ENCODE data around the gene CENPM. TPM values are rescaled to one million over a fixed set of nuclear protein-coding genes. Genes with fewer than 3 reads are reported as not detected.

CENPM gene
- total and polyA plus RNA-seq, 4 donors = 0.58 to 2.6 (median 0.84) TPM; not detected in 1

GRCh38 chr22:41969110-41969646 lies 22.2 kb upstream of the CENPM start, which contains the start of gene SEPTIN3:
TSS of gene SEPTIN3 (plus strand) at chr22:41969443. CDS start at chr22:41971493, 2,050 bp downstream.
- Histone ChIP-seq H3K27me3 (ENCODE audit: control insufficient read depth in 1 of 2, insufficient read depth in 2 of 2, low read length in 1 of 2) (no peaks in the 10 kb centered on the region), H3K36me3 (ENCODE audit: control insufficient read depth in 1 of 2, insufficient read depth in 2 of 2, low read length in 1 of 2) (no peaks in the 10 kb centered on the region), H3K4me1 (ENCODE audit: control insufficient read depth in 1 of 2, insufficient read depth in 2 of 2, low read length in 2 of 2) (no peaks in the 10 kb centered on the region), H3K9me3 (ENCODE audit: control insufficient read depth, low read length) (no peaks in the 10 kb centered on the region), H3K27ac (ENCODE audit: low read depth in 1 of 2, low read length in 2 of 2) (no peak within 1 kb of the TSS), H3K4me3 (ENCODE audit: low read length in 2 of 2) (no peak within 1 kb of the TSS)
- intact Hi-C loops (cut with DNase I) = loop anchor here in 1 of 2 donors (10.0 kb wide), 1 partner anchor 466 kb away; the partner anchor contains the start of gene NFAM1
- DNase-seq (no peak), ATAC-seq (ENCODE audit: low FRiP score) (no peak)
- WGBS, 2 donors = 63 to 66% methylated on average over 8 of the region's 8 CpGs

DNA sequence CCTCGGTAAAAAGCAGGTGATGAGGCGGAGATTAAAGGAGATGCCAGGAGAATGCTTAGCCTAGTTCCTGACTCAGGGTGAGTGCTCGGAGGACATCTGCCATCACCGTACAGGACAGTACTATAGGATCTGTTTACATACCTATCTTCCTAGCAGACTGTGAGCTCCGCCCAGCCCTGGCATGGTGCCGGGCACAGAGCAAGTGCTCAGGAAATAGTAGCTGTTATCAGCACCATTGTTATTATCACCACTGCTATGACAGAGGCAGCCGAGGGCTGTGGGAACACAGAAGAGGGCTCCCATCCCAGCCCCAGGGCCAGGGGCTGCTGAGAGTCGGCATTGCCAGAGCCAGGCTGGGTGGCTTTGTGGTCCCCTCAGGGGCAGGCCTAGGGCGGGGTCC lies 21.6 kb upstream of the CENPM start:
- 67 to 68% methylated on average over 9 of the region's 9 CpGs for WGBS, 2 donors
- intact Hi-C loops (cut with DNase I) = loop anchor here in 1 of 2 donors (10.0 kb wide), 1 partner anchor 466 kb away; the partner anchor contains the start of gene NFAM1

DNA sequence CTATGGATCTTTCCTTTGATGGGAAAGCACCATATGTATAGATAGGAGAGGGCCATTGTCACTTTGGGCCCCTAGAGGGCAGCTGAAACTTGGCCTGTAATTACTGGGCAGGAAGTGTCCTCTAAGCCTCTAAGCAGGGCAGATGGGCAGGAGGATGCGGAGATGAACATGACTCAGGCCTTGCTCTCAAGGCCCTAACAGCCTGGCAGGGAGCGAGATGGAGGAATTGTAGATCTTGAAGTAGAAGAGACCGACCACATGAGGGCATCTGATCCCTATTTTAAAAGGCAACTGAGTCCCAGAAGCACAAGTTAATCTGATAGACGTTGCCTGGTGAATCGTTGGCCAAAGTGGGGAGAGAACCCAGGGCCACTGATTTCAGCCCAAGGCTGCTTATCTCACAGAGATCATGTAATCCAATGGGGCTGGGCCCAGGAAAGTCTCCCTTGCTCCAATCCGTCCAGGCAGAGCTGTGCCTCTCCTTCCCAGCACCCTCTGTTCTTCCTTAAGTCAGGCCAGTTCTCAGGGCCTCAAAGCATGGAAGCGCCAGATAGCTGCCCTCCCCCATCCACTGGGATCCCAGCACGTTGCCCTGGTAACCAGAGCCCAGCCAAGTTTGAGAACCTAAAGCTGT lies 19.8 kb upstream of the CENPM start:
- no peak overlapping the region for H3K27ac ChIP-seq (ENCODE audit: low read depth in 1 of 2, low read length in 2 of 2)
- H3K4me3 ChIP-seq (ENCODE audit: low read length in 2 of 2) = no peak overlapping the region
- intact Hi-C loops (cut with DNase I) = loop anchor here in 1 of 2 donors (10.0 kb wide), 1 partner anchor 468 kb away; the partner anchor contains the start of gene NFAM1
- ATAC-seq (ENCODE audit: low FRiP score) (no peak), DNase-seq (peak in 1 of 2 donors; percentile 61)
- no peaks in the 10 kb centered on the region for H3K9me3 ChIP-seq (ENCODE audit: control insufficient read depth, low read length)
- H3K36me3 ChIP-seq (ENCODE audit: control insufficient read depth in 1 of 2, insufficient read depth in 2 of 2, low read length in 1 of 2) = no peaks in the 10 kb centered on the region
- 41 to 43% methylated on average over 8 of the region's 8 CpGs for WGBS, 2 donors
- H3K4me1 ChIP-seq (ENCODE audit: control insufficient read depth in 1 of 2, insufficient read depth in 2 of 2, low read length in 2 of 2) = no peaks in the 10 kb centered on the region
- H3K27me3 ChIP-seq (ENCODE audit: control insufficient read depth in 1 of 2, insufficient read depth in 2 of 2, low read length in 1 of 2) = no peaks in the 10 kb centered on the region

More for the DNA sequence above, 21.6 kb upstream of the CENPM start:
- DNase-seq (no peak), ATAC-seq (ENCODE audit: low FRiP score) (no peak)
- no peak overlapping the region for H3K27ac ChIP-seq (ENCODE audit: low read depth in 1 of 2, low read length in 2 of 2)
- no peaks in the 10 kb centered on the region for H3K36me3 ChIP-seq (ENCODE audit: control insufficient read depth in 1 of 2, insufficient read depth in 2 of 2, low read length in 1 of 2)
- no peaks in the 10 kb centered on the region for H3K9me3 ChIP-seq (ENCODE audit: control insufficient read depth, low read length)
- no peaks in the 10 kb centered on the region for H3K4me1 ChIP-seq (ENCODE audit: control insufficient read depth in 1 of 2, insufficient read depth in 2 of 2, low read length in 2 of 2)
- H3K4me3 ChIP-seq (ENCODE audit: low read length in 2 of 2) = no peak overlapping the region
- H3K27me3 ChIP-seq (ENCODE audit: control insufficient read depth in 1 of 2, insufficient read depth in 2 of 2, low read length in 1 of 2) = no peaks in the 10 kb centered on the region

DNA sequence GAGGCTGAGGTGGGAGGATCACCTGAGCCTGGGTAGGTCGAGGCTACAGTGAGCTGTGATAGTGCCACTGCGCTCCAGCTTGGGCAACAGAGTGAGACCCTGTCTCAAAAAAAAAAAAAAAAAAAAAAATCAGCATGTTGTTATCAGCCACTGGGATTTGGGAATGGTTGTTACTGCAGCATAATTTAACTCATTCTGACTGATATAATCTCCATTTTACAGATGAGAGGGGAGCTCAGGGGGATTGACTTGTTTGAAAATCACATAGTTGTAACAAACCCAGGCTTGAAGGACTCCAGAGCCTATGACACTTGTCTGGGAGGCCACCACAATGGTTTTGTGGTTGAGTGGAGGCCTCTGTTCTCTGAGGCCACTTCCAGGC lies 19.3 kb upstream of the CENPM start:
- no peaks in the 10 kb centered on the region for H3K4me1 ChIP-seq (ENCODE audit: control insufficient read depth in 1 of 2, insufficient read depth in 2 of 2, low read length in 2 of 2)
- intact Hi-C loops (cut with DNase I) = loop anchor here in 1 of 2 donors (10.0 kb wide), 1 partner anchor 469 kb away; the partner anchor contains the start of gene NFAM1
- WGBS, 2 donors = 94 to 96% methylated on average over 2 of the region's 2 CpGs
- H3K36me3 ChIP-seq (ENCODE audit: control insufficient read depth in 1 of 2, insufficient read depth in 2 of 2, low read length in 1 of 2) = no peaks in the 10 kb centered on the region
- H3K9me3 ChIP-seq (ENCODE audit: control insufficient read depth, low read length) = no peaks in the 10 kb centered on the region
- DNase-seq (no peak), ATAC-seq (ENCODE audit: low FRiP score) (no peak)
- H3K27ac ChIP-seq (ENCODE audit: low read depth in 1 of 2, low read length in 2 of 2) = no peak overlapping the region
- no peaks in the 10 kb centered on the region for H3K27me3 ChIP-seq (ENCODE audit: control insufficient read depth in 1 of 2, insufficient read depth in 2 of 2, low read length in 1 of 2)
- no peak overlapping the region for H3K4me3 ChIP-seq (ENCODE audit: low read length in 2 of 2)

GRCh38 chr22:41964112-41964491 lies 17.1 kb upstream of the CENPM start:
- Histone ChIP-seq H3K36me3 (ENCODE audit: control insufficient read depth in 1 of 2, insufficient read depth in 2 of 2, low read length in 1 of 2) (no peaks in the 10 kb centered on the region), H3K4me1 (ENCODE audit: control insufficient read depth in 1 of 2, insufficient read depth in 2 of 2, low read length in 2 of 2) (no peaks in the 10 kb centered on the region), H3K4me3 (ENCODE audit: low read length in 2 of 2) (no peak overlapping the region), H3K27ac (ENCODE audit: low read depth in 1 of 2, low read length in 2 of 2) (no peak overlapping the region), H3K9me3 (ENCODE audit: control insufficient read depth, low read length) (no peaks in the 10 kb centered on the region), H3K27me3 (ENCODE audit: control insufficient read depth in 1 of 2, insufficient read depth in 2 of 2, low read length in 1 of 2) (no peaks in the 10 kb centered on the region)
- WGBS, 2 donors = 18 to 31% methylated on average over 5 of the region's 5 CpGs
- intact Hi-C loops (cut with DNase I) = loop anchor here in 1 of 2 donors (10.0 kb wide), 1 partner anchor 471 kb away; the partner anchor contains the start of gene NFAM1
- ATAC-seq (ENCODE audit: low FRiP score) (no peak), DNase-seq (no peak)

DNA sequence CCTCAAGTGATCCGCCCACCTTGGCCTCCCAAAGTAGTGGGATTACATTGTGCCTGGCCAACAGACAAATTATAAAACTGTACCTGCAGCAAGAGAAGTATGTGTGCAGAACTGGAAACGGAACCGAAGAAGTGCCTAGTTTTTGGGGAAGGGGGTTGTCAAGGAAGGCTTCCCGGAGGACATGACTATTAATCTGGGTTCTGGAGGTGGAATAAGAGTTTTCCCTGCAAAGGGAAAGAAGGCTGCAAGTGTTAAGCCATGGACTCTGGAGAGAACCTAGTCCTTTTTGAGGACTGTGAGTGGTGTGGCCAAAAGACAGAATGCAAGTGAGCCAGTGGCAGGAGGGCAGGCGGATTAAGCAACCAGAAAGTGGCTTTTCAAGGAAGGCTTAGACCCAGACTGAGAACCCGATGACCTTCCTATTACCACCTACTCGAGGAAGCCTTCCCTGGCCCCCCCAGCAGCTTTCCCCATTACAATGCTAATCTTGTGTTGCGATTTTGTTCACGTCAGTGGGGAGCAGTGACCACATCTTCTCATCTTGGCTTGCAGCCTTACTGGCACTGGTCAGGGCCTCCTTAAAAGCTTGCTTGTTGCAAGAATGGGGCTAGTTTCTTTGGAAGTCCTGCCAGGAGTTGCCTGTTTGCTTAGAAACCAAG lies 16.6 kb upstream of the CENPM start:
- no peak for DNase-seq
- H3K4me3 ChIP-seq (ENCODE audit: low read length in 2 of 2) = no peak overlapping the region
- H3K36me3 ChIP-seq (ENCODE audit: control insufficient read depth in 1 of 2, insufficient read depth in 2 of 2, low read length in 1 of 2) = no peaks in the 10 kb centered on the region
- no peaks in the 10 kb centered on the region for H3K4me1 ChIP-seq (ENCODE audit: control insufficient read depth in 1 of 2, insufficient read depth in 2 of 2, low read length in 2 of 2)
- no peaks in the 10 kb centered on the region for H3K27me3 ChIP-seq (ENCODE audit: control insufficient read depth in 1 of 2, insufficient read depth in 2 of 2, low read length in 1 of 2)
- H3K9me3 ChIP-seq (ENCODE audit: control insufficient read depth, low read length) = no peaks in the 10 kb centered on the region
- H3K27ac ChIP-seq (ENCODE audit: low read depth in 1 of 2, low read length in 2 of 2) = no peak overlapping the region
- intact Hi-C loops (cut with DNase I) = loop anchor here in 1 of 2 donors (10.0 kb wide), 1 partner anchor 471 kb away; the partner anchor contains the start of gene NFAM1
- ATAC-seq (ENCODE audit: low FRiP score) = peak; percentile 7
- WGBS, 2 donors = 51% methylated on average over 9 of the region's 9 CpGs

GRCh38 chr22:41957941-41958556 lies 11.1 kb upstream of the CENPM start:
- Histone ChIP-seq H3K27ac (ENCODE audit: low read depth in 1 of 2, low read length in 2 of 2) (no peak overlapping the region), H3K4me1 (ENCODE audit: control insufficient read depth in 1 of 2, insufficient read depth in 2 of 2, low read length in 2 of 2) (no peaks in the 10 kb centered on the region), H3K27me3 (ENCODE audit: control insufficient read depth in 1 of 2, insufficient read depth in 2 of 2, low read length in 1 of 2) (no peaks in the 10 kb centered on the region), H3K36me3 (ENCODE audit: control insufficient read depth in 1 of 2, insufficient read depth in 2 of 2, low read length in 1 of 2) (no peaks in the 10 kb centered on the region), H3K4me3 (ENCODE audit: low read length in 2 of 2) (no peak overlapping the region), H3K9me3 (ENCODE audit: control insufficient read depth, low read length) (no peaks in the 10 kb centered on the region)
- ATAC-seq (ENCODE audit: low FRiP score) (no peak), DNase-seq (no peak)
- WGBS, 2 donors = 51 to 67% methylated on average over 17 to 23 of the region's 23 CpGs
- intact Hi-C loops (cut with DNase I) = no loop called here

DNA sequence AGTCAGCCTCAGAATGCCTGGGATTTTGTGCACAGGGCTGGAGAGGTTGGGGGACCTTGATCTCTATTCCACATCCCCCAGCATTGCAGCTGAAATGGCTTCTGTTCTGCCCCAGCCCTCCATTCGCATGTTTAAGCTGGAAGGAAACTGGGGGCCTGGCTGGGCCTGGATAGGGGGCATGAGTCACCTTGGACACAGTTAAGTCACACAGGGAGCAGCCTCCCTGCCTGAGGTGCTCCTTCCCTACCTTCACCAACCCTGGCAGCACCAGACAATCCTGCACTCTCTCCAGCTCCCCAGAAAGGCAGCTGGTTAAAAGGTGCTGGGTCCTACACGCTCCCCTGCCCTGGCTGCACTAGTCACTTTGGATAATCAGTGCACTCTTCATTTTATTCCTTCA lies 5.8 kb upstream of the CENPM start:
- 84 to 91% methylated on average over 2 of the region's 2 CpGs for WGBS, 2 donors
- no peaks in the 10 kb centered on the region for H3K4me1 ChIP-seq (ENCODE audit: control insufficient read depth in 1 of 2, insufficient read depth in 2 of 2, low read length in 2 of 2)
- intact Hi-C loops (cut with DNase I) = no loop called here

More for the DNA sequence above, 5.8 kb upstream of the CENPM start:
- DNase-seq = no peak
- no peaks in the 10 kb centered on the region for H3K36me3 ChIP-seq (ENCODE audit: control insufficient read depth in 1 of 2, insufficient read depth in 2 of 2, low read length in 1 of 2)
- H3K9me3 ChIP-seq (ENCODE audit: control insufficient read depth, low read length) = no peaks in the 10 kb centered on the region
- no peak overlapping the region for H3K4me3 ChIP-seq (ENCODE audit: low read length in 2 of 2)
- H3K27ac ChIP-seq (ENCODE audit: low read depth in 1 of 2, low read length in 2 of 2) = no peak overlapping the region
- no peak for ATAC-seq (ENCODE audit: low FRiP score)
- H3K27me3 ChIP-seq (ENCODE audit: control insufficient read depth in 1 of 2, insufficient read depth in 2 of 2, low read length in 1 of 2) = no peaks in the 10 kb centered on the region
